GM18520 (cell line): ENCODE results near the gene PMEPA1.

Experiments used
- ATAC-seq: cut with Tn5 transposase; IDR thresholded peaks from one replicate; pipeline ENCODE4 v1.9.1; 2021; ENCODE audit not compliant: unreplicated experiment

Gene PMEPA1

GRCh38 chr20:57709823-57710799 lies at the start of gene PMEPA1:
Gene PMEPA1 (minus strand): TSS chr20:57710015. CDS start chr20:57709582, 433 bp downstream.
- ATAC-seq = peak; percentile 48

GRCh38 chr20:57757767-57758166 lies 48.0 kb upstream of the PMEPA1 start:
- no peak for ATAC-seq

DNA sequence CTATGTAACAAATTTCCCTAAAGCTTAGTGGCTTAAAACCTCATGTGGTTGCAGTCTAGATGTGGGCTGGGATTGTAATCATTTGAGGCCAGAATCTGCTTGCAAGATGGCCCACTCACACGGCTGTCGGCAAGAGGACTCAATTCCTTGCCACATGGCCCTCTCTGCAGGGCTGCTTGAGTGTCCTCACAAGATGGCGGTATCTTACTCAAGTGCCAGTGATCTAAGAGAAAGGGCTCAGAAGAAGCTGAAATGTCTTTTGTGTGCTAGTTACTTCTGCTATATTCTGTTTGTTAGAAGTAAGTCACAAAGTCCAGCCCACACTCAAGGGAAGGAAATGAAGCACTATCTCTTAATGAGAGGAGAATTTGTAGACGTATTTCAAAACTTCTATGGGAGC lies 47.1 kb upstream of the PMEPA1 start:
- no peak for ATAC-seq

GRCh38 chr20:57756213-57756612 lies 46.4 kb upstream of the PMEPA1 start:
- no peak for ATAC-seq

DNA sequence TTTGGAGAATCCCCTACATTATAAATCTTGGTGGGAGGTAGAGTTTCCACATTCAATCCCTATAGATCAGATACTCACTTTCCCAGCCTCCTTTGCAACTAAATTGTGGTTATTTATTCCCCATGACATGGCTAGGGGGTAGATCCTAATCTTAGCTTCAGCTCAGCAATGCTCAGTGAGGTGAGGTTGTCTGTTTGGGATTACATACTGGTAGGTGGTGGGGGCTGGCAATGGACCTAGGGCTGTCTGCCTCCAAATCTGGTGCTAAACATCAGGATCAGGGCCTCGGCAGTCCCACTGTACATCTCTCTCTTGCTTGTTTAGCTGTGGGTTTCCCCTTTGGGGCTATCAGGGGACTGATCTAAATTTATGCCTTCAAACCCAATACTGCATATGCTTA lies 45.8 kb upstream of the PMEPA1 start:
- no peak for ATAC-seq

DNA sequence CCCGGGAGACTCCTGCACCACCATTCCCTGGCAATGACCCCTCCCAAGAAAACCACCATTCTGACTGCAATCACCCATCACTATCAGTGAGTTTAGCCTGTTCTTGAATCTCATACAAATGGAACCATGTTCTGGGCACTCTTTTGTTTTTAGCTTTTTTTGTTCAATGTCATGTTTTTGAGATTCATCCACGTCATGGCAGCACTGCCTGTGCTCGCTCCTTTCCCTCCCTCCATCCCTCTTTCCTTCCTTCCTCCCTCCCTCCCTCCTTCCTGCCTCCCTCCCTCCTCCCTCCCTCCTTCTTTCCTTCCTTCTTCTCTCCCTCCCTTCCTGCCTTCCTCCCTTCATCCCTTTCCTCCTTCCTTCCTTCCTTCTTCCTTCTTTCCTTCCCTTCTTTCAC lies 44.4 kb upstream of the PMEPA1 start:
- no peak for ATAC-seq

DNA sequence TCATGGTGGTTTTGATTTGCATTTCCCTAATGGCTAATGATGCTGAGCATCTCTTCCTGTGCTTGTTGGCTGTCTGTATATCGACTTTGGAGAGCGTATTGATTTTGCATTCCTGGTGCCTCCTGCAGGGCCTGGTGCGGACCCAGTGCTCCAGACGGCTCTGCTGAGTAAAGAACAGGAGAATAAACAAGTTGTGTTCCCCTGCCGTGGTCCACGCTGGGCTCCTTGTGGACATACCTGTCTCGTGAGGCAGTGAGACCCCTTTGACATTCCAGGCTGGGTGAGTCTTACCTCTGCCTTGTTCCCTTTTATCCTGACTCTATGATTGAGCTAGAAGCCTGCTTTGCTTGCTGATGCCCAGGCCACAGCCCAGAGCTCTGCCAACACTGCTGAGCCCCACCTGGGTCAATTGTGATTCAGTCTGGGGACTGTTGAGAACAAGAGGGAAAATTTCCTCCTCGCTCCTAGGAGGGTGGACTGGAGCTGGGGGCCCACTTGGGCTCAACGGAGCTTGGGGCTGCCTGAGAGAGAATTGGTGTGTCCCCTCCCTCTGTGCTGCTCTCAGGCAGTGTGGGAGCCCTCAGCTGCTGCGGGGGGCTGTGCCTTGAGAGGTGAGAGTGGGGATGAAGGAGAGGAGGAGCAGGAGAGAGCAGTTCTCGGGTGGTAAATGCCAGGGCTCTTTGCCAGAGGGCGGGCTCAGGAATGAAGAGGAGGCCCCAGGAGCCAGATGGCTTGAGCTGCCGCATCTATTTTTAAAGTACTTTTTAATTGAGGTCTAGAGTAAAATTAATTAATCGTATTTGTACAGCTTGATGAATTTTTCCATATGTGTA lies 43.7 kb upstream of the PMEPA1 start:
- no peak for ATAC-seq

DNA sequence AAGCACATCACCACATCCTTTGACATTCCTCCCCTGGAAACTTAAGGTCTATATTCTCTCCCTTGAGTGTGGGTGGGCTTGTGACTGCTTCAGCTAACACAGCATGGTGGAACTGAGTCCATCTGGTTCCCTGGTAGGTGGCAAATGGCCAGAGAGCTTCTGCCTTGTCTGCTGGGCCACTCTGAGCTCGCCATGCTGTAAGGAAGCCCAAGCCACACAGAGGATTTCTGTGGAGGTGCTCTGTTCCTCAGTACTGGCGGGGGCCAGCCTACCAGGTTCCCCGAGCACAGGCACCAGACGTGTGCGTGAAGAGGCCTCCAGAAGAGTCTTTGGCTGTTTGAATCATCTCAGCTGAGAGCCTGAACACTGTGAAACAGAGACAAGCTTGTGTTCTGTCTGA lies 41.6 kb upstream of the PMEPA1 start:
- no peak for ATAC-seq

- no peak for ATAC-seq
These were observed 40.1 kb upstream of the PMEPA1 start for GRCh38 chr20:57749869-57750268.

GRCh38 chr20:57749131-57749690 lies 39.4 kb upstream of the PMEPA1 start:
- ATAC-seq = no peak

GRCh38 chr20:57748601-57749130 lies 38.9 kb upstream of the PMEPA1 start:
- no peak for ATAC-seq

DNA sequence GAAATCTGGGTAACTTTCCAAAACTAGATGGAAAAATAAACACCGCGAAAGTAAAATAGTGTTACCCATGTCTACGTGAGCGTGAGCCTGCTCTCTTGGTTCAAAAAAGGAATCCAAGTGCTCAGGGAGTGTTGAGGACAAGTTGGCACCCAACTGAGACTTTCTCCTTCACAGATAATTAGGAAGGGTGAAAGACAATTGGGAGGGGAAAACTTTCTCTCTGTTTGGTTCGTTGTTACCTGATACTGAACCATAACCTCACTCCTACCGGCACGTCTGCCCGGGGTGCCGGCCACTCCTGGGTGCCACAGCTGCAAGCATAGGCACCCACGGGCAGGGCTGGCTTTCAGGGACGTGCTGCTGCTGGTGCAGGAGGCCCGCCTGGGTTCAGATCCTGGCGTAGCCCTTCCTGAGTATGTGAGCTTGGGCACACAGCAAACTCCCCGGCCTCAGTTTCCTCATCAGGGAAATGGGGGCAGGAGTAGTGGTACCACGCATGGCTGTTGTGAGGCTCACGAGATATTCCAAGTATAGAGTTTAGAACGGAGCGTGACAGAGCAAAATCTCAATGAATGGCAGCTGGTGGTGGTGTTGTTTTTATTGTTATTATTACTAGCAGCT lies 38.2 kb upstream of the PMEPA1 start:
- ATAC-seq = no peak

GRCh38 chr20:57746832-57747404 lies 37.1 kb upstream of the PMEPA1 start:
- no peak for ATAC-seq

DNA sequence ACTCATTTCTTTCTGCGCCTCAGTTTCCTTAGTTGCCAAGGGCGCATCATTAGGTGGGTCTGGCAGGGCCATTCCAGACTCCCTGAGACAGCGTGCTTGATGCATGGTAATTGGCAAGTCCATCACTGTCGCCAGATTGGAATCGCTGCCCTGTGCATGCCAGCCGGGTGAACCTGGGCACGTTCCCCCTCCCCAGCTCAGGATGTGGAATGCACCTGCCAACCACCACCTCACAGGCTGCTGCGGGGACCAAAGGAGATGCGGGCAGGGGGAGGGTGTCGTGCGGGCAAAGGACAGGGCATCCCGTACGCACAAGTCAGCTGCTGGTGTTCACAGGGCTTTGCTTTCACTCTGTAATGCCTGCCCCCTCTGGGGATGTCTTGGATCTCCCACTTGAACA lies 36.4 kb upstream of the PMEPA1 start:
- ATAC-seq = no peak

GRCh38 chr20:57744206-57744605 lies 34.4 kb upstream of the PMEPA1 start:
- ATAC-seq = no peak

DNA sequence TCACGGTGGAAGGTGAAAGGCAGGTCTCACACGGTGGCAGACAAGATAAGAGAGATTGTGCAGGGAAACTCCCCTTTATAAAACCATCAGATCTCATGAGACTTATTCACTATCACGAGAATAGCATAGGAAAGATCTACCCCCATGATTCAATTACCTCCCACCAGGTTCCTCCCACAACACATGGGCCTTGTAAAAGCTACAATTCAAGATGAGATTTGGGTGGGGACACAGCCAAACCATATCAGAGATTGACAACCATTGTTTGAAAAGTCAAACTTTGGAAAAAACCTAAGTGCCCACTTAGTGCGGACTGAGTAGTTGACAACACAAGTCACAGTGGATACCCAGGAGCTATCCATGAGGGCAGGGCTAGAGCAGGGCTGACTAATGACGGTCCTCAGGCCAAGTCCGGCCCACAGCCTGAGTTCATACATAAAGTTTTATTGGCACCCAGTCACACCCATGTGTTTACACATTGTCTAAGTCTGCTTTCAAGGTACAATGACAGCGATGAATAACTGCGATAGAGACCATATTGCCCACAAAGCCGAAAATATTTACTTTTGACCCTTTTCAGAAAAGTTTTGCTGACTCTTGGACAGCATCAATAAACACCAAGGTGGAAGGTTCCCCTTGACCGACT lies 33.8 kb upstream of the PMEPA1 start:
- ATAC-seq = no peak

GRCh38 chr20:57742507-57743181 lies 32.8 kb upstream of the PMEPA1 start:
- no peak for ATAC-seq

DNA sequence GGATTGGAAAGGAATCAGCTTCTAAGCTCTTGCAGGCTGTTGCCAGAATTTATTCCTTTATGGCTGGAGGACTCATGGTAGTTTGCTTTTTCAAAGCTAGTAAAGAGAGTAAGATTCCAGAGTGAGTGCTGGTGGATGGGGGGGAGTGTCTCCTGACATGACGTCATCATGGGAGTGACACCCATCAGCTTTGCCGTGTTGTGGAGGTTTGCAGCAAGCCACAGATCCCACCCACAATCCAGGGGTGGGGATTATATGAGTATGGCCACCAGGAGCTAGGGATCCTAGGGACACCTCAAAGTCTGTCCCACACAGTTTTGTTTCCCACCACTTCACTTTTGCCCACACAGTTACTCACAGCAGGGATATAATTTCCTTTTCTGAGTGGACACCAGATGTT lies 28.7 kb upstream of the PMEPA1 start:
- ATAC-seq = no peak

DNA sequence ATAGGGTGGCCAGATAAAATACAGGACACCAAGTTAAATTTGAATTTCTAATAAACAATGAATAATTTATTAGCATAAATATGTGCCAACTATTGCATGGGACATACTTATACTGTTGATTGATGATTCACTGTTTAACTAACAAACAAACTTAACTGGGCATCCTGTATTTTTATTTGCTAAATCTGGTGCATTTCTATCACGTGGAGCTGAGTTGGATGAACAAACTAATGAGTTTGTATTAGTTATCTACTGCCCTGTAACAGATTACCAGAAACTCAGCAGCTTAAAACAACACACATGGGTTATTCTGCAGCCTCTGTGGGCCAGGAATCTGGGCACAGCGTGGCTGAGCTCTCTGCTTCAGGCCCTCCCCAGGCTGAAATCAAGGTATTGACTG lies 28.2 kb upstream of the PMEPA1 start:
- no peak for ATAC-seq
